ENCODE results near the gene LRRC27.

Gene LRRC27

GRCh38 chr10:132425029-132425756 lies 93.2 kb downstream of the LRRC27 start:
- H3K27ac ChIP-seq (ENCODE audit: low read depth, low read length): no peak overlapping the region
- no peaks in the 10 kb centered on the region for H3K9me3 ChIP-seq (ENCODE audit: control insufficient read depth in 1 of 2, low read length in 2 of 2)
- no peaks in the 10 kb centered on the region for H3K27me3 ChIP-seq (ENCODE audit: control insufficient read depth in 1 of 2, insufficient read depth in 2 of 2, low read length in 2 of 2)
- H3K4me3 ChIP-seq (ENCODE audit: low read depth in 1 of 2, low read length in 2 of 2): no peak overlapping the region
- H3K4me1 ChIP-seq (ENCODE audit: control insufficient read depth in 1 of 2, insufficient read depth in 2 of 2, low read length in 2 of 2): peaks cover 36 to 48% of the 10 kb centered on the region in 2 donors
- H3K9ac ChIP-seq (ENCODE audit: low read depth in 1 of 2, low read length in 2 of 2): no peak overlapping the region
- peaks cover 0 to 4% of the 10 kb centered on the region in 2 donors for H3K36me3 ChIP-seq (ENCODE audit: control insufficient read depth in 1 of 2, insufficient read depth in 2 of 2, low read length in 2 of 2)

GRCh38 chr10:132425757-132426155 lies 93.8 kb downstream of the LRRC27 start:
- Histone ChIP-seq H3K4me1 (ENCODE audit: control insufficient read depth in 1 of 2, insufficient read depth in 2 of 2, low read length in 2 of 2) (peaks cover 34 to 46% of the 10 kb centered on the region in 2 donors), H3K9me3 (ENCODE audit: control insufficient read depth in 1 of 2, low read length in 2 of 2) (no peaks in the 10 kb centered on the region), H3K27me3 (ENCODE audit: control insufficient read depth in 1 of 2, insufficient read depth in 2 of 2, low read length in 2 of 2) (no peaks in the 10 kb centered on the region), H3K9ac (ENCODE audit: low read depth in 1 of 2, low read length in 2 of 2) (no peak overlapping the region), H3K27ac (ENCODE audit: low read depth, low read length) (no peak overlapping the region), H3K36me3 (ENCODE audit: control insufficient read depth in 1 of 2, insufficient read depth in 2 of 2, low read length in 2 of 2) (peaks cover 0 to 4% of the 10 kb centered on the region in 2 donors), H3K4me3 (ENCODE audit: low read depth in 1 of 2, low read length in 2 of 2) (no peak overlapping the region)

- no peak overlapping the region for H3K9ac ChIP-seq (ENCODE audit: low read depth in 1 of 2, low read length in 2 of 2)
Measured at GRCh38 chr10:132427006-132427771, 95.2 kb downstream of the LRRC27 start.

GRCh38 chr10:132427939-132428367 lies 96.0 kb downstream of the LRRC27 start:
- Histone ChIP-seq H3K9ac (ENCODE audit: low read depth in 1 of 2, low read length in 2 of 2) (no peak overlapping the region), H3K9me3 (ENCODE audit: control insufficient read depth in 1 of 2, low read length in 2 of 2) (no peaks in the 10 kb centered on the region), H3K27me3 (ENCODE audit: control insufficient read depth in 1 of 2, insufficient read depth in 2 of 2, low read length in 2 of 2) (no peaks in the 10 kb centered on the region), H3K4me3 (ENCODE audit: low read depth in 1 of 2, low read length in 2 of 2) (no peak overlapping the region), H3K36me3 (ENCODE audit: control insufficient read depth in 1 of 2, insufficient read depth in 2 of 2, low read length in 2 of 2) (peaks cover 0 to 4% of the 10 kb centered on the region in 2 donors), H3K27ac (ENCODE audit: low read depth, low read length) (no peak overlapping the region), H3K4me1 (ENCODE audit: control insufficient read depth in 1 of 2, insufficient read depth in 2 of 2, low read length in 2 of 2) (peaks cover 18 to 24% of the 10 kb centered on the region in 2 donors)

More at GRCh38 chr10:132427006-132427771, 95.2 kb downstream of the LRRC27 start:
- Histone ChIP-seq H3K9me3 (ENCODE audit: control insufficient read depth in 1 of 2, low read length in 2 of 2) (no peaks in the 10 kb centered on the region), H3K36me3 (ENCODE audit: control insufficient read depth in 1 of 2, insufficient read depth in 2 of 2, low read length in 2 of 2) (peaks cover 0 to 4% of the 10 kb centered on the region in 2 donors), H3K27ac (ENCODE audit: low read depth, low read length) (no peak overlapping the region), H3K4me3 (ENCODE audit: low read depth in 1 of 2, low read length in 2 of 2) (no peak overlapping the region), H3K27me3 (ENCODE audit: control insufficient read depth in 1 of 2, insufficient read depth in 2 of 2, low read length in 2 of 2) (no peaks in the 10 kb centered on the region), H3K4me1 (ENCODE audit: control insufficient read depth in 1 of 2, insufficient read depth in 2 of 2, low read length in 2 of 2) (peaks cover 25 to 32% of the 10 kb centered on the region in 2 donors)

GRCh38 chr10:132428486-132428995 lies 96.5 kb downstream of the LRRC27 start:
- Histone ChIP-seq H3K27me3 (ENCODE audit: control insufficient read depth in 1 of 2, insufficient read depth in 2 of 2, low read length in 2 of 2) (no peaks in the 10 kb centered on the region), H3K27ac (ENCODE audit: low read depth, low read length) (no peak overlapping the region), H3K4me1 (ENCODE audit: control insufficient read depth in 1 of 2, insufficient read depth in 2 of 2, low read length in 2 of 2) (peaks cover 14 to 18% of the 10 kb centered on the region in 2 donors), H3K9ac (ENCODE audit: low read depth in 1 of 2, low read length in 2 of 2) (no peak overlapping the region), H3K9me3 (ENCODE audit: control insufficient read depth in 1 of 2, low read length in 2 of 2) (no peaks in the 10 kb centered on the region), H3K4me3 (ENCODE audit: low read depth in 1 of 2, low read length in 2 of 2) (no peak overlapping the region), H3K36me3 (ENCODE audit: control insufficient read depth in 1 of 2, insufficient read depth in 2 of 2, low read length in 2 of 2) (peaks cover 0 to 4% of the 10 kb centered on the region in 2 donors)

Measured in duodenal mucosa (tissue), 2 donors.